ACC112 (cell line): ENCODE measurements around the gene KASH5.

Source experiments
- H2AFZ ChIP-seq: fragments of 200-600 bp; sonication (generic); one replicate; pipeline ENCODE4 v1.6.0; 2017; ENCODE audit warnings: antibody characterized with exemption, low read length; ENCODE audit not compliant: unreplicated experiment
- H3K27ac ChIP-seq: fragments of 200-600 bp; sonication (generic); 2 replicates; pipeline ENCODE4 v1.5.1; 2014; ENCODE audit warnings: low read depth, mild to moderate bottlenecking, antibody characterized with exemption, low read length, moderate library complexity
- H3K27me3 ChIP-seq: fragments of 200-600 bp; sonication (generic); 2 replicates; pipeline ENCODE4 v1.6.1; 2014; ENCODE audit warnings: mild to moderate bottlenecking, antibody characterized with exemption, low read length, moderate library complexity, mixed read lengths; ENCODE audit not compliant: insufficient read depth
- H3K36me3 ChIP-seq: fragments of 200-600 bp; sonication (generic); 2 replicates; pipeline ENCODE4 v1.6.1; 2016; ENCODE audit warnings: mild to moderate bottlenecking, antibody characterized with exemption, low read length, moderate library complexity, mixed read lengths; ENCODE audit not compliant: insufficient read depth
- H3K4me1 ChIP-seq: fragments of 200-600 bp; sonication (generic); one replicate; pipeline ENCODE4 v1.6.1; 2016; ENCODE audit warnings: low read length, mixed read lengths; ENCODE audit not compliant: insufficient read depth, unreplicated experiment, control insufficient read depth
- H3K4me3 ChIP-seq: fragments of 200-600 bp; sonication (generic); 2 replicates; pipeline ENCODE4 v1.5.1; 2014; ENCODE audit warnings: mild to moderate bottlenecking, low read depth, low read length
- H3K79me2 ChIP-seq: fragments of 200-600 bp; sonication (generic); one replicate; pipeline ENCODE4 v1.6.0; 2016; ENCODE audit warnings: low read length; ENCODE audit not compliant: control insufficient read depth, unreplicated experiment, insufficient read depth

Gene KASH5

DNA sequence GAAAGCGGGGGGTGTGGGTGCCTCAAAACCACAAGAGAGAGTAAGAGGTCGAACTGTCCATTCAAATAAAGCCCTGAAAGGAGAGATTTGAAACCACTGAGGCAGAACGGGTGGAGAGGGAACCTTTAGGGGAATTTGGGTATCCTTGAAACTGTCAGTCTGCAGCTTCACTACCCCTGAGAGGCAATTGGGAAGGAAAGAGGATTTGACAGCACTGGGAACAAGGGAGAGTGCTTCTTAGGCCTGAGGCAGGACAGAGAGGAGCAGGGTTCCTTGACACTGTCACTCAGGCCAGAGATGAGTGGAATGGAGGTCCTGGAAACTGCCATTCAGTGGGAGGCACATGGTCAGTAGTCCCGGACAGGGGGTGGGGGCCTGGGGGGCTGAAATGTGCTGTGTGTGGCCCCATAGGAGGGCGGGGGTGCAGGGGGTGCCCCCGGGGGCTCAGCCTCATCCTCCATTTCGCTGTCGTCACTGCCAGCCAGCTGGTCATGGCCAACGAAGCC is 42.2 kb downstream of the KASH5 start:
- peaks cover 7% of the 10 kb centered on the region for H3K4me1 ChIP-seq
- H3K79me2 ChIP-seq, result no peaks in the 10 kb centered on the region
- peaks cover 40% of the 10 kb centered on the region for H3K27me3 ChIP-seq
- H3K36me3 ChIP-seq, result no peaks in the 10 kb centered on the region
- no peak overlapping the region for H3K27ac ChIP-seq
- H3K4me3 ChIP-seq, result no peak overlapping the region
- H2AFZ ChIP-seq, result no peak overlapping the region

DNA sequence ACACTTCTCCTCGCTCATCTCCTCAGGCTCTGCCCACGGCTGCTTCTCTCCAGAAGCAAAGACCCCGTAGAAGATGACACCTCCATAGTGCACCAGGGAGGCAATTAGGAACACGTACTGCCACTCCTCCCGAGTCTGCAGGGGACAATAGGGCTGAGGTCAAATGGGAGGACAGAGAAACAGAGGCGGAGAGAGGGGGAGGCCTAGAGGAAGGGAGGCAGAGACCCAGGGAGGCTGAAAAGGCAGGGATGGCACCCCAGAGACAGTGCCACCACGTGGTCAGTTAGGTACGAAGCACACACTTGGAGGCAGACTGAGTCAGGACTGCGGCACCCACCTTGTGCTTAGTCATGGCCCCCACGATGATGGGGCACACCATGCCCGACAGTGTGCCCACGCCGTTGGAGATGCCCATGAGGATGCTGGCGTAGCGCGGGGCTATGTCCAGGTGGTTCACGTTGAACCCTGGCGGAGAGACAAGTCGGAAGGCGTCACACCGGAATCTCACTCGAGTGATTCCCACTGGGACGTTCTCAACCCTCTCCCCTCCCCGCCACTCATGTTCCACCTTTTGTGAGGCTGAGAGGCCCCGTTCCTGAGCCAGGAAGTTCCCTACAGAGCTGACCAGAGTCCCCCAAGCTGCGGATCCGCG is 42.8 kb downstream of the KASH5 start:
- H3K27ac ChIP-seq, result no peak overlapping the region
- H3K4me3 ChIP-seq, result no peak overlapping the region
- H2AFZ ChIP-seq, result no peak overlapping the region
- H3K36me3 ChIP-seq, result no peaks in the 10 kb centered on the region
- no peaks in the 10 kb centered on the region for H3K79me2 ChIP-seq
- peaks cover 7% of the 10 kb centered on the region for H3K4me1 ChIP-seq
- H3K27me3 ChIP-seq, result peaks cover 39% of the 10 kb centered on the region

DNA sequence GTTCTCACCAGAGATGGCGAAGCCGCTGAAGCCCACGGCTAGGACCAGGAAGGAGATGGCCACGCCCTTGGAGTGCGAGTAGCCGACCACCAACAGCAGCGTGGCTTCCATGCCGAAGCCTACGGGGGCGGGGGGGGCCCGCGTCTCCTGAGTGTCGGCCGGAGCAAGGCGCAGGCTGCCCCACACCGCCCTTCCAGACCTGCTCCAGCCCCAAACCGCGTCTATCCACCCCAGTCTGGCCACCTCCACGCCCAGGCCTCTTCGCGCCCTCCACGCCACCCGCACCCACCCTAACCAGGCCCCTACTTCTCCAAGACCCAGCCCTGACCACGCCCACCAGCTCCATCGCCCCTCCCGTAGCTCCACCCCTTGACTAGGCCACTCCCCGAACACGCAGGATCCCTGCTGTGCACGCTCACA is 43.3 kb downstream of the KASH5 start:
- Histone ChIP-seq H3K27me3 (peaks cover 33% of the 10 kb centered on the region), H3K4me3 (no peak overlapping the region), H2AFZ (no peak overlapping the region), H3K36me3 (no peaks in the 10 kb centered on the region), H3K79me2 (no peaks in the 10 kb centered on the region), H3K4me1 (peaks cover 1% of the 10 kb centered on the region), H3K27ac (no peak overlapping the region)

- H3K36me3 ChIP-seq, result no peaks in the 10 kb centered on the region
- H2AFZ ChIP-seq, result no peak overlapping the region
- no peak overlapping the region for H3K4me3 ChIP-seq
- H3K79me2 ChIP-seq, result no peaks in the 10 kb centered on the region
- H3K27me3 ChIP-seq, result peaks cover 23% of the 10 kb centered on the region
- no peaks in the 10 kb centered on the region for H3K4me1 ChIP-seq
- H3K27ac ChIP-seq, result no peak overlapping the region
These were observed 44.4 kb downstream of the KASH5 start for GRCh38 chr19:49432141-49433073.

GRCh38 chr19:49433240-49433901 is 45.3 kb downstream of the KASH5 start:
- Histone ChIP-seq H3K27me3 (peaks cover 23% of the 10 kb centered on the region), H3K27ac (no peak overlapping the region), H3K4me3 (no peak overlapping the region), H3K4me1 (no peaks in the 10 kb centered on the region), H2AFZ (no peak overlapping the region), H3K79me2 (no peaks in the 10 kb centered on the region), H3K36me3 (no peaks in the 10 kb centered on the region)

GRCh38 chr19:49434907-49435583 is 47.0 kb downstream of the KASH5 start:
- Histone ChIP-seq H2AFZ (no peak overlapping the region), H3K79me2 (no peaks in the 10 kb centered on the region), H3K4me1 (no peaks in the 10 kb centered on the region), H3K27me3 (peaks cover 27% of the 10 kb centered on the region), H3K4me3 (no peak overlapping the region), H3K36me3 (no peaks in the 10 kb centered on the region), H3K27ac (no peak overlapping the region)

DNA sequence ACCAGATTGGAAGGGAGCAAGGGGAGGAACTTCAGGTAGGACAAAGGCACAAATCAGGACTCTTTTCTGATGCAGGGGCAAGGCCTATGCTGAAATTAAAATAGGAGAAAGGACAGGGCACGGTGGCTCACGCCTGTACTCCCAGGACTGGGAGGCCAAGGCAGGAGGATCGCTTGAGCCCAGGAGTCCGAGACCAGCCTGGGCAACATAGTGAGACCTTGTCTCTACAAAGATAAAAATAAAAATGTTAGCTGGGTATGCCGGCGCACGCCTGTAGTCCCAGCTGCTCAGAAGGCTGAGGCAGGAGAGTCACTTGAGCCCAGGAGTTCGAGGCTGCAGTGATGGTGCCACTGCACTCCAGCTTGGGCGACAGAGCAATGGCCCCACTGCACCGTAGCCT is 47.6 kb downstream of the KASH5 start:
- Histone ChIP-seq H3K27ac (no peak overlapping the region), H3K4me3 (no peak overlapping the region), H3K27me3 (peaks cover 31% of the 10 kb centered on the region), H3K36me3 (no peaks in the 10 kb centered on the region), H2AFZ (no peak overlapping the region), H3K79me2 (no peaks in the 10 kb centered on the region), H3K4me1 (no peaks in the 10 kb centered on the region)

- Histone ChIP-seq H3K4me3 (no peak overlapping the region), H3K27me3 (peaks cover 37% of the 10 kb centered on the region), H3K79me2 (no peaks in the 10 kb centered on the region), H2AFZ (no peak overlapping the region), H3K4me1 (no peaks in the 10 kb centered on the region), H3K27ac (no peak overlapping the region), H3K36me3 (no peaks in the 10 kb centered on the region)
These were observed 48.5 kb downstream of the KASH5 start for GRCh38 chr19:49436381-49437017.

DNA sequence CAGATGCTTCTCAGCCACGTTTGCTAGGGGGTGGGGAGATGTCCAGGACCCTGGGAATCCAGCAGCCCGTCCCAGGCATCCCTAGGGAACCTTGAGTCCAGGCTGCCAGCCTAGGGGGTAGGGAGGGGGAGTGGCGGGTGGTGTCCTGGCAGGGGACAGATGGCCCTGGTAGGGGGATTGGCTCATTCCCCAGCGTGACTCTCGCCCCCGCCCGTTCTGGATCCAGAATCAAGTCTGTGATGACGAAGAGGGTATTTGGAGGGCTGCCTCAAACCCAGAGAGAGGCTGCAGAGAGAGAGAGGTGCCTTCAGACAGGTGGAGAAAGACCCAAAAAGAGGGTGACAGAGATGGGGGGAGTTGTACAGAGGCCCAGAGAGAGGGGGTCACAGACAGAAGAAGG is 49.2 kb downstream of the KASH5 start:
- H3K36me3 ChIP-seq, result no peaks in the 10 kb centered on the region
- no peak overlapping the region for H2AFZ ChIP-seq
- H3K79me2 ChIP-seq, result no peaks in the 10 kb centered on the region
- peaks cover 44% of the 10 kb centered on the region for H3K27me3 ChIP-seq
- no peaks in the 10 kb centered on the region for H3K4me1 ChIP-seq
- H3K4me3 ChIP-seq, result no peak overlapping the region
- H3K27ac ChIP-seq, result no peak overlapping the region

GRCh38 chr19:49438261-49438660 is 50.2 kb downstream of the KASH5 start:
- no peak overlapping the region for H3K27ac ChIP-seq
- no peaks in the 10 kb centered on the region for H3K4me1 ChIP-seq
- no peak overlapping the region for H3K4me3 ChIP-seq
- no peaks in the 10 kb centered on the region for H3K79me2 ChIP-seq
- H2AFZ ChIP-seq, result no peak overlapping the region
- peaks cover 45% of the 10 kb centered on the region for H3K27me3 ChIP-seq
- no peaks in the 10 kb centered on the region for H3K36me3 ChIP-seq
